Ascending aorta (tissue), 2 donors: ENCODE measurements around the gene VTA1. TPM values are rescaled to one million over a fixed set of nuclear protein-coding genes. Genes with fewer than 3 reads are reported as not detected.

Source experiments
- DNase-seq, 2 donors: peaks; one replicate each; pipeline ENCODE4 v3.0.0-alpha.2; 2019; ENCODE audit warnings: low spot score in 2 of 2
- H3K27ac ChIP-seq, 2 donors: fragments of 200-600 bp; sonication (generic); one replicate each; pipeline ENCODE4 v1.5.1; 2016 to 2017; ENCODE audit warnings: mild to moderate bottlenecking in 1 of 2
- H3K27me3 ChIP-seq: fragments of 200-600 bp; sonication (generic); one replicate; pipeline ENCODE4 v1.5.1; 2017
- H3K36me3 ChIP-seq, 2 donors: fragments of 200-600 bp; sonication (generic); one replicate each; pipeline ENCODE4 v1.5.1; 2016
- H3K4me1 ChIP-seq, 2 donors: fragments of 200-600 bp; sonication (generic); one replicate each; pipeline ENCODE4 v1.5.1; 2016 to 2017; ENCODE audit warnings: mild to moderate bottlenecking in 1 of 2
- H3K4me3 ChIP-seq, 2 donors: fragments of 200-600 bp; sonication (generic); one replicate each; pipeline ENCODE4 v1.5.1; 2016 to 2017; ENCODE audit warnings: mild to moderate bottlenecking in 1 of 2
- H3K9me3 ChIP-seq, 2 donors: fragments of 200-600 bp; sonication (generic); one replicate each; pipeline ENCODE4 v1.5.1; 2016
- intact Hi-C: fragments of 100-400 bp; cut with DNase I; formaldehyde crosslinking; loops from one replicate; pipeline ENCODE4 v1.15.1; 2023
- total RNA-seq: library from RNA; depleted of rRNA; stranded (reverse); fragments of >200 nt; gene quantifications from one replicate; pipeline ENCODE4 v1.1.0, GENCODE V29; 2016
- TF ChIP-seq, protein P1 (sequence below), 3 experiments: fragments of 200-600 bp in 2 of 3; fragments of 450-650 bp in 1 of 3; sonication (generic) in 2 of 3; IDR thresholded peaks; one replicate each; pipeline ENCODE4 v1.5.1; 2016 to 2019; ENCODE audit warnings: antibody characterized with exemption in 3 of 3, mild to moderate bottlenecking in 1 of 3, moderate library complexity in 1 of 3

The VTA1 gene
- total RNA-seq, 1 donor from 2014 or later: 21.3 TPM

DNA sequence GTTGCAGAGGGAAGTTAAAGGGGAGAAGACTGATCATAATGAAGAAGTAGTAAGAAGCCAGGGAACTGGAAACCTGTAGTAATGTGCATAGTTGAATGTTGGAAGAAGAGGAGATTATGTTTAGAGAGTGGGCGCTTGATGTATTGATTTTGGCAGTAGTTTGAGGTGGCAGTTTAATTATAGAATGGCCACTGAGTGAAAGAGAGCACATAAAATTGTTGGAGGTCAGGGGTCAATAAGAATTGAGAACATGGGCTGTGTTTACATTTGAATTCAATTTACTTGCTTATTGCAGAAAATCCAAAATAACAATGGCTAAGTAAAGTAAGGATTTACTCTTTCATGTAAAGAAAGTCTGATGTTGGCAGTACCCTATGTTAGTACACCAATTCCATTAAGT is 15.7 kb downstream of the VTA1 start:
- no peak overlapping the region for H3K27ac ChIP-seq
- no peak for DNase-seq
- H3K27me3 ChIP-seq: no peaks in the 10 kb centered on the region
- TF ChIP-seq, protein P1, sequence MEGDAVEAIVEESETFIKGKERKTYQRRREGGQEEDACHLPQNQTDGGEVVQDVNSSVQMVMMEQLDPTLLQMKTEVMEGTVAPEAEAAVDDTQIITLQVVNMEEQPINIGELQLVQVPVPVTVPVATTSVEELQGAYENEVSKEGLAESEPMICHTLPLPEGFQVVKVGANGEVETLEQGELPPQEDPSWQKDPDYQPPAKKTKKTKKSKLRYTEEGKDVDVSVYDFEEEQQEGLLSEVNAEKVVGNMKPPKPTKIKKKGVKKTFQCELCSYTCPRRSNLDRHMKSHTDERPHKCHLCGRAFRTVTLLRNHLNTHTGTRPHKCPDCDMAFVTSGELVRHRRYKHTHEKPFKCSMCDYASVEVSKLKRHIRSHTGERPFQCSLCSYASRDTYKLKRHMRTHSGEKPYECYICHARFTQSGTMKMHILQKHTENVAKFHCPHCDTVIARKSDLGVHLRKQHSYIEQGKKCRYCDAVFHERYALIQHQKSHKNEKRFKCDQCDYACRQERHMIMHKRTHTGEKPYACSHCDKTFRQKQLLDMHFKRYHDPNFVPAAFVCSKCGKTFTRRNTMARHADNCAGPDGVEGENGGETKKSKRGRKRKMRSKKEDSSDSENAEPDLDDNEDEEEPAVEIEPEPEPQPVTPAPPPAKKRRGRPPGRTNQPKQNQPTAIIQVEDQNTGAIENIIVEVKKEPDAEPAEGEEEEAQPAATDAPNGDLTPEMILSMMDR (IDR thresholded peaks at IDR 0.05): no peak
- H3K36me3 ChIP-seq: peaks cover 0 to 16% of the 10 kb centered on the region in 2 donors
- no peaks in the 10 kb centered on the region for H3K9me3 ChIP-seq
- intact Hi-C loops: no loop called here
- no peak overlapping the region for H3K4me3 ChIP-seq
- H3K4me1 ChIP-seq: peaks cover 0 to 10% of the 10 kb centered on the region in 2 donors

DNA sequence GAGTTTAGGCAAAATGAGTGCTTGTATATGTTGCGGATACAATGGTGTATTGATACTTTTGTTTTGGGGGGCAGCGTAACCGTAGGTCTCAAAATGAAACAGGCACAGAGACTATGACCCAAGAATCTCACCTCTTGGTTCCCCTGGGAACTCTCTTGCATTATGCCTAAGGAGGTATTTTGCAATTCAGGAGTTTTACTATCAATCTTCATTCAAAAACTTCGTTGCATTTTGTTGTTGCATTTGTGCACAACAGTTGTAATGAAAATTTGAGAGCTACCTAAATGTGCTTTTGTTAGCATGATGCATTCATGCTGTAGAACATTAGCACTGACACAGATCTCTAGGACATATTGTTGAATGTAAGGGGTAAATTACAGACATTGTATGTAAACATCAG is 18.2 kb downstream of the VTA1 start:
- TF ChIP-seq, protein P1 (IDR thresholded peaks at IDR 0.05): no peak
- Histone ChIP-seq H3K27me3 (no peaks in the 10 kb centered on the region), H3K4me3 (no peak overlapping the region), H3K9me3 (no peaks in the 10 kb centered on the region), H3K27ac (no peak overlapping the region), H3K36me3 (peaks cover 4 to 18% of the 10 kb centered on the region in 2 donors), H3K4me1 (peaks cover 0 to 10% of the 10 kb centered on the region in 2 donors)
- intact Hi-C loops: no loop called here
- no peak for DNase-seq

GRCh38 chr6:142167071-142167470 is 20.0 kb downstream of the VTA1 start:
- no peak for DNase-seq
- H3K27ac ChIP-seq: no peak overlapping the region
- no peaks in the 10 kb centered on the region for H3K27me3 ChIP-seq
- TF ChIP-seq, protein P1 (IDR thresholded peaks at IDR 0.05): no peak
- intact Hi-C loops: no loop called here
- H3K4me3 ChIP-seq: no peak overlapping the region
- no peaks in the 10 kb centered on the region for H3K9me3 ChIP-seq
- peaks cover 0 to 10% of the 10 kb centered on the region in 2 donors for H3K4me1 ChIP-seq
- H3K36me3 ChIP-seq: peaks cover 18 to 36% of the 10 kb centered on the region in 2 donors

- TF ChIP-seq, protein P1 (IDR thresholded peaks at IDR 0.05): no peak
- H3K36me3 ChIP-seq: peaks cover 20 to 40% of the 10 kb centered on the region in 2 donors
- no peaks in the 10 kb centered on the region for H3K27me3 ChIP-seq
- H3K9me3 ChIP-seq: no peaks in the 10 kb centered on the region
- no peak overlapping the region for H3K4me3 ChIP-seq
- H3K27ac ChIP-seq: no peak overlapping the region
- intact Hi-C loops: no loop called here
- DNase-seq: no peak
- H3K4me1 ChIP-seq: peaks cover 0 to 10% of the 10 kb centered on the region in 2 donors
These were observed 20.4 kb downstream of the VTA1 start for GRCh38 chr6:142167486-142167885.

DNA sequence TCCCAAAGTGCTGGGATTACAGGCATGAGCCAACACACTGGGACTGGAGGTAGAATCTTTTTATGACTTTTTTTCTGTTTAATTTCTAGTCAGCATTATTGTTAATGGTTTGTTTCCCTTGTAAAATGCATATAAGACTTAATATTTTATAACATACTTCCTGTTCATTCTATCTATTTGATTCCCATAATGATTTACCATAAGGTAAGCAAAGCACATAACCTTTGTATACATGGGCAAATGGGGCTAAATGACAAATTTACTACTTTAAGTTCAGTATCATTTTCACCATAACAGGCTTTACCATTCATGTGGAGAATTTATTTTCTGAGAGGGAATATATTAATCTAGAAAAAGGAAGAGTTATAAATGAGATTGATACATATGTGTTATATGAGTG is 24.3 kb downstream of the VTA1 start:
- H3K9me3 ChIP-seq: no peaks in the 10 kb centered on the region

More for the DNA sequence above, 24.3 kb downstream of the VTA1 start:
- Histone ChIP-seq H3K27ac (no peak overlapping the region), H3K4me3 (no peak overlapping the region), H3K36me3 (peaks cover 20 to 62% of the 10 kb centered on the region in 2 donors), H3K4me1 (no peaks in the 10 kb centered on the region), H3K27me3 (no peaks in the 10 kb centered on the region)
- intact Hi-C loops: no loop called here
- TF ChIP-seq, protein P1 (IDR thresholded peaks at IDR 0.05): no peak
- DNase-seq: no peak
